ACC112 (cell line): ENCODE data around the gene GPC1.

Source experiments
- H2AFZ ChIP-seq: fragments of 200-600 bp; sonication (generic); one replicate; pipeline ENCODE4 v1.6.0; 2017; ENCODE audit warnings: antibody characterized with exemption, low read length; ENCODE audit not compliant: unreplicated experiment
- H3K27ac ChIP-seq: fragments of 200-600 bp; sonication (generic); 2 replicates; pipeline ENCODE4 v1.5.1; 2014; ENCODE audit warnings: low read depth, mild to moderate bottlenecking, antibody characterized with exemption, low read length, moderate library complexity
- H3K27me3 ChIP-seq: fragments of 200-600 bp; sonication (generic); 2 replicates; pipeline ENCODE4 v1.6.1; 2014; ENCODE audit warnings: mild to moderate bottlenecking, antibody characterized with exemption, low read length, moderate library complexity, mixed read lengths; ENCODE audit not compliant: insufficient read depth
- H3K36me3 ChIP-seq: fragments of 200-600 bp; sonication (generic); 2 replicates; pipeline ENCODE4 v1.6.1; 2016; ENCODE audit warnings: mild to moderate bottlenecking, antibody characterized with exemption, low read length, moderate library complexity, mixed read lengths; ENCODE audit not compliant: insufficient read depth
- H3K4me1 ChIP-seq: fragments of 200-600 bp; sonication (generic); one replicate; pipeline ENCODE4 v1.6.1; 2016; ENCODE audit warnings: low read length, mixed read lengths; ENCODE audit not compliant: insufficient read depth, unreplicated experiment, control insufficient read depth
- H3K4me3 ChIP-seq: fragments of 200-600 bp; sonication (generic); 2 replicates; pipeline ENCODE4 v1.5.1; 2014; ENCODE audit warnings: mild to moderate bottlenecking, low read depth, low read length
- H3K79me2 ChIP-seq: fragments of 200-600 bp; sonication (generic); one replicate; pipeline ENCODE4 v1.6.0; 2016; ENCODE audit warnings: low read length; ENCODE audit not compliant: control insufficient read depth, unreplicated experiment, insufficient read depth

Gene GPC1

GRCh38 chr2:240405684-240406313 lies 29.7 kb upstream of the GPC1 start:
- no peaks in the 10 kb centered on the region for H3K27me3 ChIP-seq
- H2AFZ ChIP-seq, result no peak overlapping the region
- no peak overlapping the region for H3K4me3 ChIP-seq
- no peak overlapping the region for H3K27ac ChIP-seq
- no peaks in the 10 kb centered on the region for H3K4me1 ChIP-seq
- H3K79me2 ChIP-seq, result no peaks in the 10 kb centered on the region
- no peaks in the 10 kb centered on the region for H3K36me3 ChIP-seq

- Histone ChIP-seq H3K27me3 (no peaks in the 10 kb centered on the region), H3K36me3 (no peaks in the 10 kb centered on the region), H3K27ac (no peak overlapping the region), H2AFZ (no peak overlapping the region), H3K4me3 (no peak overlapping the region), H3K4me1 (no peaks in the 10 kb centered on the region), H3K79me2 (no peaks in the 10 kb centered on the region)
Measured at GRCh38 chr2:240407090-240407489, 28.4 kb upstream of the GPC1 start.

- Histone ChIP-seq H3K79me2 (no peaks in the 10 kb centered on the region), H3K4me1 (no peaks in the 10 kb centered on the region), H3K4me3 (no peak overlapping the region), H2AFZ (no peak overlapping the region), H3K27me3 (no peaks in the 10 kb centered on the region), H3K36me3 (no peaks in the 10 kb centered on the region), H3K27ac (no peak overlapping the region)
Measured at GRCh38 chr2:240410004-240410403, 25.5 kb upstream of the GPC1 start.

GRCh38 chr2:240410808-240411207 lies 24.7 kb upstream of the GPC1 start:
- Histone ChIP-seq H2AFZ (no peak overlapping the region), H3K79me2 (no peaks in the 10 kb centered on the region), H3K4me3 (no peak overlapping the region), H3K27ac (no peak overlapping the region), H3K36me3 (no peaks in the 10 kb centered on the region), H3K27me3 (no peaks in the 10 kb centered on the region), H3K4me1 (no peaks in the 10 kb centered on the region)

DNA sequence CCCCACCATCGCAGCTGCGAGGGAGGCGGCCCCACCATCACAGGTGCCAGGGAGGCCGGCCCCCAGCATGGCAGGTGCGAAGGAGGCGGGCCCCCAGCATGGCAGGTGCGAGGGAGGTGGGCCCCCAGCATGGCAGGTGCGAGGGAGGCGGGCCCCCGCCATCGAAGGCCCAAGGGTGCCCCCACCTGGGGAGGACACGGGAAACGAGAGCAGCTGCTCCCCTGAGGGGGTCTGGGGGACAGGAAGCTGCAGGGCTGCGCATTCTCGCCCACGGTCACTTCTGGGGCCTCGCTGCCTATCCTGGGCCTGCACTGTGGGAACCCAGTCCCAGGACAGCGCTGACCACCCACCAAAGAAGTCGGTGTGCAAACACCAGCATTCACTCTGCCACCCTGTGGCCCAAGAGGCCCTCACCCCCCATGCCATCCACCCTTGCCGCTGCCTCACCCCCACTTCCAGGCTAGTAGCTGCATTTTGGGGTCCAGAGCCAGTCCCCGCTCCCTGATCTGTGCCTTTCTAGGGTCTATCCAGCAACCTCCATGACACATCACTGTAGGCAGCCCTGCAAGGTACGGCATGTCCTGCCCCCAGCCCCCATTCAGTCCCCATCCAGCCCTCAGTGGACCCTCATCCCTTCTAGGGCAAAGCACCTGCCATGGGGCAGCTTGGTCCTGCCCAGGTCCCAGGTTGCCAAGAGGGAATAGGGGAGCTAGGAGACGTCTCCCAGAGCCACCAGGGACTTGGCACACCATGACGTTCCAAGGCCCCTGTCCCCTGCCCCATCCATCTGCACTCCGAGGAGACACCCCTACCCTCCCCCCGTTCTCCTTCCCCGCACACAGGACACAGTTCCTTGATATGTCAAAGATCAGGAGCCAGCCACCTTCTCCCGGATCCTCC lies 24.0 kb upstream of the GPC1 start:
- H3K36me3 ChIP-seq, result no peaks in the 10 kb centered on the region
- H2AFZ ChIP-seq, result no peak overlapping the region
- H3K79me2 ChIP-seq, result no peaks in the 10 kb centered on the region
- H3K27ac ChIP-seq, result no peak overlapping the region
- no peak overlapping the region for H3K4me3 ChIP-seq
- H3K4me1 ChIP-seq, result no peaks in the 10 kb centered on the region
- no peaks in the 10 kb centered on the region for H3K27me3 ChIP-seq

- H3K36me3 ChIP-seq, result no peaks in the 10 kb centered on the region
- H3K79me2 ChIP-seq, result no peaks in the 10 kb centered on the region
- no peaks in the 10 kb centered on the region for H3K27me3 ChIP-seq
- H3K4me3 ChIP-seq, result no peak overlapping the region
- H3K27ac ChIP-seq, result no peak overlapping the region
- H2AFZ ChIP-seq, result no peak overlapping the region
- H3K4me1 ChIP-seq, result no peaks in the 10 kb centered on the region
Measured at GRCh38 chr2:240412211-240412861, 23.1 kb upstream of the GPC1 start.

DNA sequence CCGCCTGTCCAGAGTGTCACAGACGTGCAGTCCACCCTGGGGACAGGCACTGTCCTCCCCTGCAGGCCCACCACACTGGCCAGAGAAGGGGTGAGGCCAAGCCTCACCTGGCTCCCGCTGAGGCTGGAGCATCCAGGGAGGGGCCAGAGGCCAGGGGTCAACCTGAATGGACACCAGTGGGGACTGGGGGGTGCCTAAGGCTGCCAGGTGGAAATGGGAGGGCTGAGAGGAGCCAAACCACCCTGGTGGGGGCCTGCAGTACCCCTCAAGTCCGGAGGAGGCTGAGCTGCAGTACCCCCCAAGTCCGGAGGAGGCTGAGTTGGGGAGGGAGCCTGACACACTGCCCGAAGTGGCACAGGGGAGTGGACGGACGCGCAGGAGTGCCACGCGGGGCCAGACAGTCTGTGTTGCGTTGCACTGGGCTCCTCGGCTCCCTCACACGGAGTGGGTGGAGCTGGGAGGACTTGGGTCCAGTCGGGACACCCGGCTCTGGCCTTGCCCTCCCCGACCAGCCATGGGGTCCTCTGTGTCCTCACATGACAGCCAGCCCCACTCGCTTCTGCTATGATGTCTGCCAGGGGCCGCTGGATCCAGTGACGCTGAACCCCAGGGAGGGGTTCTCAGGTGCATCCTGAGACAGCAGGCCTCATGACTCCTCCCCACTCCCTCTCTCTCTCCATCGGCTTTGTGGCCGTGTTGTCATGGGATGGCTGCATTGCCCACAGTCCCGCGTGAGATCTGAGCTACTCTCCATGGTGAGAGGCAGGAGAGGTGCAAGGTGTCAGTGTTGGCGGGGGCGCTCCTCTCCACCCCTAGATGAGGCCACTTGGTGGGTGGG lies 22.3 kb upstream of the GPC1 start:
- Histone ChIP-seq H3K27ac (no peak overlapping the region), H2AFZ (no peak overlapping the region), H3K36me3 (no peaks in the 10 kb centered on the region), H3K4me1 (no peaks in the 10 kb centered on the region), H3K27me3 (no peaks in the 10 kb centered on the region), H3K4me3 (no peak overlapping the region), H3K79me2 (no peaks in the 10 kb centered on the region)

- Histone ChIP-seq H3K79me2 (no peaks in the 10 kb centered on the region), H3K27ac (no peak overlapping the region), H3K27me3 (no peaks in the 10 kb centered on the region), H2AFZ (no peak overlapping the region), H3K36me3 (no peaks in the 10 kb centered on the region), H3K4me1 (no peaks in the 10 kb centered on the region), H3K4me3 (no peak overlapping the region)
Measured at GRCh38 chr2:240413813-240414429, 21.5 kb upstream of the GPC1 start.

GRCh38 chr2:240416821-240417220 lies 18.6 kb upstream of the GPC1 start:
- Histone ChIP-seq H3K27me3 (no peaks in the 10 kb centered on the region), H3K27ac (no peak overlapping the region)

GRCh38 chr2:240418311-240418710 lies 17.2 kb upstream of the GPC1 start:
- H3K79me2 ChIP-seq, result no peaks in the 10 kb centered on the region

More at GRCh38 chr2:240416821-240417220, 18.6 kb upstream of the GPC1 start:
- Histone ChIP-seq H3K4me1 (no peaks in the 10 kb centered on the region), H2AFZ (no peak overlapping the region), H3K36me3 (no peaks in the 10 kb centered on the region), H3K4me3 (no peak overlapping the region), H3K79me2 (no peaks in the 10 kb centered on the region)

More at GRCh38 chr2:240418311-240418710, 17.2 kb upstream of the GPC1 start:
- no peak overlapping the region for H3K27ac ChIP-seq
- H2AFZ ChIP-seq, result no peak overlapping the region
- no peaks in the 10 kb centered on the region for H3K36me3 ChIP-seq
- H3K27me3 ChIP-seq, result no peaks in the 10 kb centered on the region
- H3K4me3 ChIP-seq, result no peak overlapping the region
- H3K4me1 ChIP-seq, result no peaks in the 10 kb centered on the region
